Stimulated activated CD8-positive, alpha-beta memory T cell treated with anti-CD3 and anti-CD28 coated beads, Interleukin-7, amount 100 ng/mL, for 48 hours (primary cell): ENCODE results near the gene MAN1A1.
"Not testable (repeated sequence)": the region's sequence is repeated elsewhere in the genome, so short reads cannot be mapped to it uniquely, and the experiment has no call there.

Experiments
- DNase-seq, 2 donors: peaks; one replicate each; pipeline ENCODE4 v3.0.0-alpha.2; 2020; ENCODE audit warnings: low read depth in 1 of 2; ENCODE audit errors: extremely low read depth in 1 of 2

MAN1A1 gene

DNA sequence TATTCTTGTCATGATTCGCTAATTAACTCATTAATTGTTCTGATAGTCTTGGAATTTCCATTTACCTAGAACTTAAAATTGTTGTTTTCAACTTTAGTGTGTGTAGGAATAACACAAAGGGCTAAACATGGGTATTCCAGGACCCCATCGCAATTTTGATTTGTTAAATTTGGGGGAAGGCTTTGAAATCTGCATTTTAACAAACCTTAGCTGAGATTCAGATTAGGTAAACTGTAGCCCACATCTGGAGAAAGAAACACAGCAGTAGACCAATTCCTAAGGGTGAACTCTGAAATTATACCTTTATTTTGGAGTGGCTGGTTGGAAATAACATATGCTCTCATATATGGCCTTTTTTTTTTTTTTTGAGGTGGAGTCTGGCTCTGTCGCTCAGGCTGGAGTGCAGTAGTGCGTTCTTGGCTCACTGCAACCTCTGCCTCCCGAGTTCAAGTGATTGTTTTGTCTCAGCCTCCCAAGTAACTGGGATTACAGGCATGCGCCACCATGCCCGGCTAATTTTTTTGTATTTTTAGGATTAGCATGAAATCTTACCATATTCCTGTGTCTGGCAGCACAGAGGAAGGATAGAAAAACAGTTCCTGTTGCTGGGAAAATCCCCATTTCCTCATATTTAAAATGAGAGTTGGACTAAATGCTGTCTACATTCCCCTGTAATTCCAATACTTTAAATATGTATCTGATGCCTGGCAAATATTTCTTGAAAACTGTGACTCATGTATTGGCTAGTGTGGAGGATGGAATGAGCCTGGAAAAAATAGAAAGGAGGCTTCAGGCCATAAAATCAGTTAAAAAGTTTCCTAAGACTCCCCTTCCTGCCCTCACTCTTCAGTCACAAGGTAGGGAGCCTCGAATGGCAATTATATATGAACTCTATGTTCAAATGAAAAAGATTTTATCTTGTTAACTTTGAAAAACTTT is 174.4 kb downstream of the MAN1A1 start:
- DNase-seq = no peak

DNA sequence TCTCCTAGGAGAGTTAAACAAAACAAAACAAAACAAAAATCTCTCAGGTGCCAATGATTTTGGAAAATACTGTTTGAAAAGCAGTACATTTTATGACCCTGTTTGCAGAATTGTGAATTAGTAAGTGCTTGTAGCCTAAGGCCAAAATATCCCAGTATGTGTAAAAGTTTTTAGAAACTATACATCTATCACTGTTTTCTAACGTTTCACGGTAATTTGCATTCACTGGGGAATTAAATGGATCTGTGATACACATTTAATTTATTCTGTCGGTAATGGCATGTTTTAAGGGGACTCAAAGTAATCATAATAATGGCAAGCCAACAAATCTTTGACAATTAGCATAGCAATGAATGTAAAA is 175.5 kb downstream of the MAN1A1 start:
- no peak for DNase-seq

DNA sequence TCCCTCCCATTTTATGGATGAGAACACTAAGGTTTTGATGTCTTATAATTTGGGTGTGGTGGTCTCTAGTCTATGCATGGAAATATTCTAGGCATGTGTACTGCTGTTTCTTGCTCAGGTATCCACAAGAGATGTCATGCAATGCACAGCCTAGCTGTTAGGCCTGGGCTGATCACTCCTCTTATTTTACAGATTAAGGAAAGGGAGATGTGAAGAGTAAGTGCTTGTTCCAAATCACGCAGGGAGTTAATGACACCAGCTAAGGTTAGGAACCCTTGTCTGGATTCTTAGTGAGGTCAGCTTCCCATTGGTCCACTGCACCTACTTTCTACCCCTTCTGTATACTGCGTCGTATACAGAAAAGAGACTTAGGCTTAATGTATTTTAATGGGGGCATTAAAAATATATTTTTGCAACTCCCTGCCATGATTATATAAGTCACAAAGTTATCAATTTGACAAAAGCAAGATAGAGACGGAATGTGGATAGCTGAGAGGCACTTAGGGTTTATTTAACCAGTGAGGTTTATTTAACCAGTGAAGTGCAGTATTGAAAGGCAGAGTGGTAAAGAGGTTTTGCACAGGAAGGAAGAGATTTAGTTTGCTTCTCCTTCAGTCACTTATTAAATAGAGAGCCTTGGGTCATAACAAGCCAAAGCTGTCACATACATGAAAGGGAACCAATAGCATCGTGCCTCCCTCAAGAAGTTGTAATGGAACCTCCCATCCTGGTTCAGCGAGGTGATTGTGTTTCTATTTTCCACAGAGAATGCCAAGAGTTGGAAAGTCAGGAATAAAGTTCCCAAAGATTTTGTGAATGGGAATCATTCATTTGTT is 176.1 kb downstream of the MAN1A1 start:
- no peak for DNase-seq

DNA sequence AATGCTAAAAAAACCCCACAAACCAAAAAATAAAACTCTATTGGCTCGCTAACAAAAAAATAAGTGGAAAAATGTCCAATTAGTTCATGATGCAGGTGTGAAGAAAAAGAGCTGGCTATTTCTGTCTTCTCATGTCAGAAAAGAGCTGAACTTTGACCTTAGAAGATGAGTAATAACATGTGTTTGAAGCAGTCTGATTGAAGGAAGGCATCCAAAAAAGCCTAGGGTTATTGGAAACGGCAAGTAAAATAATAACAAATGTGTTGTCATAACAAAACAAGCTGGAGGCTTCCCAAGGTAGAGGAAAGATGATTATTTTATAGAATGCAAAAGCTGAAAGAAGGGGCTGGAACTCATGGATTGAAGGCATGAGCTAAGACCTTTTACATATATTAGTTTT is 176.7 kb downstream of the MAN1A1 start:
- DNase-seq = no peak

DNA sequence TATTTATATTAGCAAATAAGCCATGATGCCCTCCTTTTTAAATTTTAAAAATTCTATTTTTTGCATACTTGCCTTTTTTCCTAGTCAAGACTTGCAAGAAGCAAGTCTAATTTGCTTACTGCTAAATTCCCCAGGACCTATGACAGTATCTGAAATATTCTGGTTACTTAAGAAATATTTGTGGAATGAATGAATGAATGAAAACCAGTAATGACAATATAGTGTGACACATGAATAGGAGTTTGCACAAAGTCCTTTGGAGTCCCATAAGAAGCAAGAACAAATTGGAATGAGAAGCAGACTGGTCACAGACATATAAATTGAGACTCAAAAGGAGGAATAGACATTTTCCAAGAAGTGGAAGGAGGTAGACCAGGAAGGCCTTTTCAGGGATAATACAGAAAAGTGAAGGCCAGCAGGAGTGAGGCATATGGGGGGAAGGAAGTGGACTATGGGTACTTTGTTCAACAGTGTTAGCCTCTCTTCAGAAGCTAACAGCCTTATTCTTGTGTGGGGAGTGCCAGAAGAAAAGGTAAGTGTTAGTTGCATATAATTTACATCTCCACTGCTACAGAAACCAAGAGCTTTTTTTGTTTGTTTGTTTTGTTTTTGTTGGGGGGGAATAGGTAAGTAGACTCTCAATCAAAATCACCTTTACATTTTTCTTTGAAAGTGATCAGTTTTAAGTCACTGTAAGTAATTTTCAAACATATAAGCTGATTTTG is 177.5 kb downstream of the MAN1A1 start:
- no peak for DNase-seq

DNA sequence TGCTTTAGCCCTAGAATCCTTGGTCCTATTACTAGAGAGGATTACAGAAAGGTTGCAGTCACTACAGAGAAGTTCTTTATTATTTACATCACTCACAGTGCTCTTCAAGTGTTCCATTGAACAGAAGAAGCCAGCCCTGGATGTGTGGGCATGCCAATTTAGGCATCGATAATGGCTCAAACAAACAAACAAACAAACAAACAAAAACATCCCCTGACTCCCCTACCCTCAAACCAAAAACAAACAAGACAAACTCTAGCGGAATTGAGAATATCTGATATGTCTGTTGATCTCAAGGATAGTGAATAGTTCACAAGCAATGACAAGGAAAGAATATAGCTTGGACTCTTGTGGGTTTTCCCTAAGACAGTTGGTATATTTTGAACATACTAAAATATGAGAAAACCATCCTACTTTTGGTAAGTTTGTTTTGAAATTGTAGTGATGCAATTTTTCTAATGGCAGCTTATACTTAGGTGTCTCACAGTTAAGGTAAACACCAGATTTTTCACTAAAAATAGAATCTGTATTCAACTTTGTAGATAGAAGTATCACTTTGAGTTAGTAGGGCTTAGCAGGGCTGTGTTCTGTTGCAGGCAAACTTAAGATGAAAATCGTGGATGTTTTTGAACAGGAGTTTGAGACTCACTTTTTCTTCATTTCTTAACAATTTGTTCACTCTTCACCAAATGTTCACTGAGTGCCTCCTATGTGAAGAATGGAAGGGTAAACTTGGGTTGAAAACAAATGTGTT is 178.3 kb downstream of the MAN1A1 start:
- no peak for DNase-seq

DNA sequence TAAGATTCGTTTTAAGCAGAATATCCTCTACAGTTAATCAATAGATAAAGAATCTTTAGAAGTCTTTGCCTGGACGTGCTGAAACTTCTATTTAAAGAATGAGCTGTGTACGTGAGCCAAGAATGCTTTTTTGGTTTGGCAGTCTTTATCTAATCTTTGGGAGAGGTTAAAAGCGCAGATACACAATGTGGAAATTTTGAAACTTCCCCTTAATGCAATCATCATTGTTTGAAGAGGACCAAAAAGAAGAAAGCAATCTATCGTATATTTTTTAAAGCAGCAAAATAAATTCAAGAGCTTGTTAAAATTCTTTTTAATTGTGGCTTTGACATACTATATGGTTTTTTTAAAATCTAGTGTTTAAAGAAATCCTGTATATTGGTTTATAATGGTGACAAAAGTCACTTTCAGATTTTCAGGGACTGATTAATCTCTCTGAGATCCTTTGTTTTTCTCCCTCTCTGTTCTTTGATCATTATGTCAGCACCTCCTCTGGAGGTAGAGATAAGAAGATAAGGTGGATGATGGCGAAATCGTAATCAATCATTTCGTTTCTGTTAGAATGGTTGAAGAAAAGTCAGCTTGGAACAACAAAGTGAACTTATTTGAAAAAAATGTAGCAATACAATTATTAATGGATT is 179.0 kb downstream of the MAN1A1 start:
- no peak for DNase-seq

DNA sequence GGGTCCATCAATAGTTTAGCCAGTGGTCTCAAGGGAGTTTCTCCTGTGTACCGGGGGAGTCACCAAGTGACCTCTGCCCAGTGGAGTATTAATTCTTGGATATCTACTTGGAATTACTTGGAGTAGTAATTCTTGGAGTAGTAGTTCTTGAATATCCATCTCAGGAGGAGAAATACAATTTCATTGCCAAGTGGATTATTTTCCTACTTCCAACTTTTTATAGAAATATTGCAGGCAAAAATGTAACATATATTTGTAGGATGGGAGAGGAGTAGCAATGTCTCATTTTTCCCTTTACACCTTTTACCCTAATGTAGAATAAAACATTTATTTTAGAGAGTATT is 179.5 kb downstream of the MAN1A1 start:
- no peak for DNase-seq

DNA sequence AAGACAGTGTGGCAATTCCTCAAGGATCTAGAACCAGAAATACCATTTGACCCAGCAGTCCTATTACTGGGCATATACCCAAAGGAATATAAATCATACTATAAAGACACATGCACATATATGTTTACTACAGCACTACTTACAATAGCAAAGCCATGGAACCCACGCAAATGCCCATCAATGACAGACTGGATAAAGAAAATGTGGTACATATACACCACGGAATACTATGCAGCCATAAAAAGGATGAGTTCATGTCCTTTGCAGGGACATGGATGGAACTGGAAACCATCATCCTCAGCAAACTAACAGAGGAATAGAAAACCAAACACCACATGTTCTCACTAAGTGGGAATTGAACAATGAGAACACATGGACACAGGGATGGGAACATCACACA is 180.2 kb downstream of the MAN1A1 start:
- DNase-seq = not testable (repeated sequence)

DNA sequence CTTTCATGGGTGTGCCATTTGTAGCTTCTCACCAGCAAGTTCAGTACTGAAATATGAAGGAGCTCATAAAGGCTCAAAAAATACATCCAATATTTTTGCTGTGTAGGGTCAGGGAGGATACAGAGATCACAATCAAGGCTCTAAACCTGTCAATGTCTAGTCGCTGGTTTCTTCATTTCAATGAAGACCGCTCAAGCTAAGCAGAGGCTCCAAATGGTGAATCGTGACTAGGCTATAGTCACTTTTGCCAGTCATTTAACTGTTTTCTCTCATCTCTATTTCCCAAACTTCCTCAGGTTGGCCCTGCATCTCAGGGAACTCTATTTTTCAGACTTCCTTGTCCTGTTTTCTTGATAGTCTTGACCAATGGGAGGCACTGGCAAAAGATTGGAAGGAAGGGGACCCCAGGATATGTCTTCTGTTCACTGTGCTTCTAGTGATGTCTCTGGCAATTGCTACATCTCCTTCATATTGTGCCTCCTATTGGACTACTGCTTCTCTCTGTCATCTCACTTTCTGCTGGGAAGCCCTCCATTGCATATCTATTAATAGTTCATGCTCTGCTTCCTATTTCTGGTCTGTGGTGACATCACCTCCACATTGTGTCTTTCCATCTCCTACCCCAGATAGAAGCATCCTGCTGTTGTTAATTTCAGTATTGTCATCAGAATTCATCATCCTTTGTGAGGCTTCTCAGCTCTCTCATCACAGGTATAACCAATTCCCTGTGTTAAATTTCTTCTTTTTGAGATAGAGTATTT is 183.4 kb downstream of the MAN1A1 start:
- no peak for DNase-seq

DNA sequence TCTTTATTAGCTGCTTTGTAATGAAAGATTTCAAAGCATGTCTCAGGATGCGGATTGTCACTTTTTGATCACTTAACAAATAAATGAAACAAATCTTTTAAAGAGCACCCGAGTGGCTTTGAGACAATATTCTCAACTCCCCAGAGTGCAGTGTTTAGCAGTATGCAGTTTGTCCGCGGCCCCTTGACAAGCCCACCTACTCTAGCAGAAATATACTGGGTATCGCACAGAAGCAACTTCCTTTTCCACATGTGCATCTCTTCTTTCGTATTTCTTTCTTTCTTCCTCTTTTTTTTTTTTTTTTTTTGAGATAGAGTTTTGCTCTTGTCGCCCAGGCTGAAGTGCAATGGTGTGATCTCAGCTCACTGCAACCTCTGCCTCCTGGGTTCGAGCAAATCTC is 186.6 kb downstream of the MAN1A1 start:
- no peak for DNase-seq

DNA sequence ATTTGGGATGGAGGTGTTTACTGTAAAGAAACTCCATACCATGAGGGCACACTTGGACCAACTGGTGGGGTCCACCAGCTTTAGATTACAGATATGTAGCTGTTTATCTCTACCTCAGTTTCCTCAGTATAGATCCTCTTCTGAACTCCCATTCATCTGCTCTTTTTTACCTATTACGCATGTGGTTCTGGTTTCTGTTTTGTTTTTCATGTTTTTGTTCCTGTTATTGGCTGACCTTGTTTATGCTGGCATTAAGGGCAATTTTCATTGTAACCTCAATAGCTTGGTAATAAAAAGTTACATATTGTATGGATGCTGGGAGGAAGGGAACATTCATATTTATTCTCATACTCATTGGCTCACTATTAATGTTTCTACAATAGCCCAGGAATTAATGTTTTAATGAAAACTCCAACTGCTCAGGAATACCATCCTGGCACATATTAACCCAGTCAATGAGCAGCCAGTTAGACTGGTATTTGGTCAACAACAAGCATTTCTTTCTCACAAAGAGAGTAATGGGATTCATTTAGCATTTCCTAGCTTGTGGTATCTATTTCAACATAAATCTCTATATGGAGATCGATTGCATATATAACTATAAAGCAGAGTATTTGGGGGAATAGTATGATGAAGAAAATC is 187.3 kb downstream of the MAN1A1 start:
- DNase-seq = no peak

DNA sequence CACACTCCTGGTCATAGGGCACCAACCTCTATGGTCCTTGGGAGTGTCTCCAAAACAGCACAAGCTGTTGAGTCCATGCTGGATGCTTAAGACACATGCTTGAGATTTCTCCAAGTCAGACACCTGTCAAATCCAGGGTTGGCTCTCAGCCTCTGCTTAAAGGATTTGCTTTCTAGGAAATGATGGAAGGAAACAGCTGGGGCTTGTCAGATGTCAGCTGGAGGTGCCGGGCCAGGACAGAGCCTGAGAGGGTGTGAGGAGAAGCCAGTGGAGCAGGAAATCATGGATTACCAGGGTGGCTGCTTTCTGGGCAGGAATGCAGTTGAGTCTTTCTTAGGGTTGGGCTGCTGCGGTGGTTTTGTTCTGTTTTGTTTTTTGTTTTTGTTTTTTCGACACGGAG is 188.1 kb downstream of the MAN1A1 start:
- no peak for DNase-seq

DNA sequence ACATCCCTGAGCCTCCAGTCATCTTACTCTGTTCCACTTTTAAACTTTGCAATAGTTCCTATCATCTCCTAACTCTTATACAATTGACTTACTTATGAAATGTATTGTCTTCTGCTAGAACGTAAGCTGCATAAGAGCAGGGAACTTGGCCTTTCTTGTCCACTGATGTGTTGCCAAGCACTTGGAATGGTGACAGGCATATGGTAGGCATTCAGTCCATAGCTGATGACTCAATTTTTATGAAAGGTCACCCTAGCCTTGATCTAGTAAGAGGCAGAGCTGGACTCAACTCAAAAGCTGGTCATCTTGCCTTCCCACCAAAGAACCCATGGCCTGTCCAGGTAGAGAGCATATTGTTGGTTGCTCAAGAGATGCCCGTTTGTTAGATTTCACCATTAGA is 188.7 kb downstream of the MAN1A1 start:
- DNase-seq = no peak

DNA sequence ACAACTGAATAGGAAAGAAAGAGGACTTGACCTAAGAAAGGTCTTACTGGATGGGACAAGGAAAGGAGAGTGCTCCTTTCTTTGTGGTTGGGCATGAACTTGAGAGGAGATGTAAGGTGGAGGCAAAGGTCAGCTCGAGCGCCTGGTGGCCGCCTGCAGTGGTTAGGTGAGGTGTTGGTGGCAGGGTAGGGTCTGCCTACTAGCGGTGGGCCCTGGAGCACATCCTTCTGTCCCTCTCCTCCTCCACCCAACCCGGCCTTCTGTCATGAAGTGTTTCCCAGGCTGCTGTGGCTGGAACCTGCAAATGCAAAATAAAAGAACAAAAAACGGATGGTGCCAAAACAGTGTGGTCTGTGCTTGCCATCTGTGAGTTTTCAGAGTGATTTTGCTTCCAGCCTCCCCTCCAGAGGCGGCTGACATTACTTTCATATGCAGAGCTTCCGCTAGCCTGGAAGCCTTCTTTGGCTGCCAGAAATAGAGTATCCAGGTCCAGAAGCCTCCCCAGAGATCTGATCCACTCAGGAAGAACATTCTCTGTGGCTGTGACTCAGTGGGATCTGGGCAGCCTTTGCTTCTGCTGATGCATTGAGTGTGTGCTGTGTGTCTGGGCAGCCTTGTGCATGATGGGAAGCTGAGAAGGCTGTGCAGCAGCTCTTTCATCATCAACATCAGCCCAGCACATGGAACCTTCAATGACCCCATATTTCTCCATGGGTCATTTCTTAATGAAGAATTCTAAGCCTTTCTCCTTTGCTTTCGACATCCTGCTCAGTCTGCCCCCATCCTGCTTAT is 191.3 kb downstream of the MAN1A1 start:
- no peak for DNase-seq

DNA sequence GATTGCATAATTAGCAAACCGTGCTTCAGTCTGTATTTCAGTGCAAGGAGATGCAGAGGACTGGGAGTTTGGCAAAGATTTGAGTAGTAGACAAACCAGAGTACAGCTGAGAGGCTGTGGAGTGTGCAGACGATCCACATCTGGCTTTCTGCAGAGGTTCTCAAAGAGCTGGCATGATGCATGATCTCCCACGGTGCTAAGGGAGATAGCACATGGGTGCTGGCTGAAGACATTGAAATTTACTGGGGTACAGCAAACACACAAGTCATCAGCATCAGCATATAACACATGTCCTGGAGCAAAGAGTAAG is 192.1 kb downstream of the MAN1A1 start:
- DNase-seq = no peak

DNA sequence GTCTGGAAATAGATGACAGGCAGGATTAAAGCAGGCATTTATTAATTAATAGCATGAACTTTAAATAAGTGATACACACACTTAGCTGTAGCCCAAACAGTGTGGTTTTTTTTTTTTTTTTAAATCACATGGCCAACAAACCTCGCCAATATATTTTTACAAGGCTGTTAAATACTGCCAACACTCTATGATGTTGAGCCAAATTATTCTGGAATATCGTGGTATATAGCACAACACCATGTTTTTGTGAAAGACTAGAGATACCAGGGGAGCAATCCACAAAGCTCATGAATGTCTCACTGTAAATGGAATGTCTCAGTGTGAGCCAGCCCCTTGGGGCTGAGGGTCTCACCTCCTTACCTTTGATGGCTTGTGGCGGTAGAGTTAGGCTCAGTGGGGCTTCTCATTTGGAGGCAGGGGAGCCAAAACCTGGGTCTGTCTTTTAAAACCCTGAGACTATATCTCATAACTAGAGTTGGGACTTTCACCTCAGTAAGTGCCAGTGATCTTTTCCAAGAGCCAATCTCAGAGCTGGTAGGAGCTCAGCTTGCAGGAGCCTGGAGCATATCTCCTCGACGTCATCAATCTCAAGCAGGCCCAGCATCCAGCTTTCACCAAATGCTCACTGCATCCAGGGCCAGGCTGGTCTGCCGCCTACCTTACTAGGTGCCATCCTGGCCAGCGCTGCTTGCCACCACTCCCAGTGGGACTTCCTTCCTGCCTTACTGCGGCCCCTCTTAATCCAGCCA is 192.6 kb downstream of the MAN1A1 start:
- DNase-seq = no peak

DNA sequence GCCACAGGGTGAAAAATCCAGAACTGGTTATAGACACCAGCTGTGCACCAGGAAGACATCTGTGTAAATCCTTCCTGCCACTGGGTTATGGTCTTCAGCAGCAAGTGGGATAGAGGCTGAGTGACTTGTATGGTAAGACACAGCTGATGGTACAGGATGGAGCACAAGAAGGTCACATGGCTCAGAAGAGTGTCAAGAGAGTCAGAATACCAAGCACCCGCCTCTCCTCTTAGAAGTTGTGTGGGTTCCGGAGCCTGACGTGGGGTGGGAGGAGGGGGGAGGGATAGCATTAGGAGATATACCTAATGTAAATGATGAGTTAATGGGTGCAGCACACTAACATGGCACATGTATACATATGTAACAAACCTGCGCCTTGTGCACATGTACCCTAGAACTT is 193.5 kb downstream of the MAN1A1 start:
- DNase-seq = not testable (repeated sequence)
